Keratinocyte (primary cell): ENCODE results near the gene HRC.

ENCODE experiments used
- CTCF ChIP-seq, 3 experiments: IDR thresholded peaks in 1 of 3; conservative IDR thresholded peaks in 1 of 3; optimal IDR thresholded peaks in 1 of 3; 2 replicates in 2 of 3; 3 replicates in 1 of 3; pipeline versions ENCODE3 to v1.5.1; 2011; ENCODE audit warnings: low read length in 3 of 3, mild to moderate bottlenecking in 3 of 3, moderate library complexity in 2 of 3, control low read depth in 1 of 3, inconsistent platforms in 1 of 3; ENCODE audit not compliant: insufficient read depth in 2 of 3; ENCODE audit errors: extremely low read depth in 1 of 3
- EZH2 ChIP-seq: IDR thresholded peaks from one replicate; pipeline ENCODE4 v1.6.1; 2012; ENCODE audit warnings: inconsistent platforms, mild to moderate bottlenecking, low read length, moderate library complexity

- TF ChIP-seq CTCF (optimal IDR thresholded peaks at IDR 0.05 in 1 of 3, IDR thresholded peaks at IDR 0.05 in 1 of 3, conservative IDR thresholded peaks at IDR 0.05 in 1 of 3; ENCODE audit: extremely low read depth in 1 of 3, insufficient read depth in 2 of 3, low read length in 3 of 3): no peak
- no peak for TF ChIP-seq EZH2
Observed at GRCh38 chr19:49152119-49152550, 3.1 kb downstream of the HRC start.
